Hepatocyte (in vitro differentiated cells): ENCODE measurements around the gene FBXL12.

Experiments used
- EZH2 ChIP-seq: fragments of 200-600 bp; sonication (generic); IDR thresholded peaks from 2 replicates; pipeline ENCODE4 v1.6.1; 2016; ENCODE audit warnings: antibody characterized with exemption, mild to moderate bottlenecking, borderline replicate concordance
- EZH2phosphoT487 ChIP-seq: fragments of 200-600 bp; sonication (generic); IDR thresholded peaks from one replicate; pipeline ENCODE4 v1.6.1; 2018; ENCODE audit warnings: antibody characterized with exemption, mild to moderate bottlenecking, low read depth, moderate library complexity; ENCODE audit not compliant: unreplicated experiment, severe bottlenecking
- TF ChIP-seq, protein P1 (sequence below): fragments of 200-600 bp; sonication (generic); IDR thresholded peaks from 2 replicates; pipeline ENCODE4 v1.5.1; 2016; ENCODE audit warnings: antibody characterized with exemption, mild to moderate bottlenecking; ENCODE audit not compliant: poor library complexity

DNA sequence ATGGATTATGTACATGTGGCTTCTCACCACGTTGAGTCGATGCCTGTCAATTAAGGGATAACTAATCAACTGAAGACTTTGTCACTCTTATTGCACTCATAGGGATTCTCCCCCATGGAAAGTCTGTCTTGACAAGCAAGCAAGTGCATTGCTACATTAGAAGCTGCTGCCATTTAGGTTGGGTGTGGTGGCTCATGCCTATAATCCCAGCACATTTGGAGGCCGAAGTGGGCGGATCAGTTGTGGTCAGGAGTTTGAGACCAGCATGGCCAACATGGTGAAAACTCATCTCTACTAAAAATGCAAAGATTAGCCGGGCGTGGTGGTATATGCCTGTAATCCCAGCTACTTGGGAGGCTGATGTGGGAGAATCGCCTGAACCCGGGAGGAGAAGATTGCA, 32.1 kb downstream of the FBXL12 start:
- TF ChIP-seq, protein P1, sequence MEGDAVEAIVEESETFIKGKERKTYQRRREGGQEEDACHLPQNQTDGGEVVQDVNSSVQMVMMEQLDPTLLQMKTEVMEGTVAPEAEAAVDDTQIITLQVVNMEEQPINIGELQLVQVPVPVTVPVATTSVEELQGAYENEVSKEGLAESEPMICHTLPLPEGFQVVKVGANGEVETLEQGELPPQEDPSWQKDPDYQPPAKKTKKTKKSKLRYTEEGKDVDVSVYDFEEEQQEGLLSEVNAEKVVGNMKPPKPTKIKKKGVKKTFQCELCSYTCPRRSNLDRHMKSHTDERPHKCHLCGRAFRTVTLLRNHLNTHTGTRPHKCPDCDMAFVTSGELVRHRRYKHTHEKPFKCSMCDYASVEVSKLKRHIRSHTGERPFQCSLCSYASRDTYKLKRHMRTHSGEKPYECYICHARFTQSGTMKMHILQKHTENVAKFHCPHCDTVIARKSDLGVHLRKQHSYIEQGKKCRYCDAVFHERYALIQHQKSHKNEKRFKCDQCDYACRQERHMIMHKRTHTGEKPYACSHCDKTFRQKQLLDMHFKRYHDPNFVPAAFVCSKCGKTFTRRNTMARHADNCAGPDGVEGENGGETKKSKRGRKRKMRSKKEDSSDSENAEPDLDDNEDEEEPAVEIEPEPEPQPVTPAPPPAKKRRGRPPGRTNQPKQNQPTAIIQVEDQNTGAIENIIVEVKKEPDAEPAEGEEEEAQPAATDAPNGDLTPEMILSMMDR = no peak
- no peak for TF ChIP-seq EZH2phosphoT487
- TF ChIP-seq EZH2 = no peak
